ENCODE data around the gene SKI.

SKI gene

DNA sequence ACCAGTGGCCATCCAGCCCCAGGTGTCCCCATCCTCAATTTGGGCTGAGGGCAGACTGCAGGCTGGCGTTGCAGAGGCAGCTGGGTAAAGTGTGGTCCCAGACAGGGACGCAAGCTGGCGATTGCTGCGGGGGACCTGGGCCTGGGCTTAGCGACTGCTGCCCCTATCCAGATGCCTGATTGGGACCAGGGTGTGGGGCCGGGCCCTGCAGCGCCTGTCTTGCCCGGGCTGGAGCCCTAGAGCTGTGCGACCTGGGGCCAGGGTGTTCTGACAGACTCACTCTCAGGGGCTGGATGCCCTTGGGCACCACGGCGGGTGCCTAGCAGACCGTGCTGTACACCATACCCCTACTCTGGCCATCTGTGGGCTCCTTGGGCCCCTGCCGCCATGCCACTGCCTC lies 17.3 kb upstream of the SKI start:
- no peak for DNase-seq

DNA sequence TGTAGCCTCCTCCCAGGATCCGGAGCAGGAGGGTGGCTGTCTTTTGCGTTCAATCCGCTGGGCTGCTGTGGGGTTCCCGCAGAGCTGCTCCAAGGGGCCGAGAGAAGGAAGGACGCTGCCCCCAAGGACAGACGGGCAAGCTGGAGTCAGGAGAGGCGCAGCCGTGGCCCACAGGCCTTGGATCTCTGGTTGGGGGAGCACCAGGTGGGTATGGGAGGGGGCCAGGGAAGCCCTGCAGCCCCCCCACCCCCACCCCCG lies 15.9 kb upstream of the SKI start:
- no peak for DNase-seq

DNA sequence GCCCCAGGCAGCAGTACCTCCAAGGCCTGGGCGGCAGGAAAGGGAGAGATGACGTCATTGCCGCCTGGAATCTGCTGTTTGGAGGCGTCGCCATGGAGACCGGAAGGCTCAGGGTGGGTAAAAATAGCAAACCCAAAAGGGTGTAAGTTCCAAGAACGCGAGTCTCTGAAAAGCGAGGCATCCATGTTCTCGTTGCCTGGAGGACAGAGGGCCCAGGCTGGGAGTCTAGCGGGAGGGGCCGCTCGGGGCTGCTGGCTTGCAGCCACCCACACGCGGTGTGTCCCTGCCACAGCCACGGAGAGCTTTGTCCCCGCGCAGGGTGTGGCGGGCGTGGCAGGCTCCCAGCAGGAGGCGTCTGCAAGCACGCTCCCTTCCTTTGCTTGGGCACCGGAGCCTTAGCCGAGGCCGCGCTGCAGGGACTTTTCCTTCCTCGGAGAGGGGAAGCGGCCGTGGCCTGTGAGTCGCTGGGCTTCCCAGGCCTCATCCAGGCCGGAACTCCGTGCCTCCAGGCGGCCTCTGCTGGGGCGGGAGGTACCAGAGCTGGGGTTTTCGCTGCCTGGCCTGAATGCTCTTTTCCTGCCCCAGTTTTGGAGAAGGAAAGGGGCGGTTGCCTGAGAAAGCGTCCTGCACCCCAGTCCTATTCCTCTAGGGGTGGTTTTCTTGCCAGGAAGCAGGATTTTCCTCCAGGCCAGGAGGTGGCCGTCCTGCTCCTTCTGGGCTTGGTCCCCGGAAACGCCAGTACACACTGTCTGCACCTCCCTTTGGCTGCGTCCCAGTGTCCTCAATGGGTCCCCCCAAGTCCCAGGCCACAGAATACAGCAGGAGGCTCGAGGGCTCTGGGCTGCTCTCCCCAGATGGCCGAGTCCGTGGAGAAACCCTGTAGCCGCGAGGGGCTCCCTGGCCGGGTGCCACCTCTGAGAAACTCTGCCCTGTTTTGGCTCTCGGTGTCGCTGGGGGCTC lies 15.3 kb upstream of the SKI start:
- DNase-seq: peak; percentile 45

DNA sequence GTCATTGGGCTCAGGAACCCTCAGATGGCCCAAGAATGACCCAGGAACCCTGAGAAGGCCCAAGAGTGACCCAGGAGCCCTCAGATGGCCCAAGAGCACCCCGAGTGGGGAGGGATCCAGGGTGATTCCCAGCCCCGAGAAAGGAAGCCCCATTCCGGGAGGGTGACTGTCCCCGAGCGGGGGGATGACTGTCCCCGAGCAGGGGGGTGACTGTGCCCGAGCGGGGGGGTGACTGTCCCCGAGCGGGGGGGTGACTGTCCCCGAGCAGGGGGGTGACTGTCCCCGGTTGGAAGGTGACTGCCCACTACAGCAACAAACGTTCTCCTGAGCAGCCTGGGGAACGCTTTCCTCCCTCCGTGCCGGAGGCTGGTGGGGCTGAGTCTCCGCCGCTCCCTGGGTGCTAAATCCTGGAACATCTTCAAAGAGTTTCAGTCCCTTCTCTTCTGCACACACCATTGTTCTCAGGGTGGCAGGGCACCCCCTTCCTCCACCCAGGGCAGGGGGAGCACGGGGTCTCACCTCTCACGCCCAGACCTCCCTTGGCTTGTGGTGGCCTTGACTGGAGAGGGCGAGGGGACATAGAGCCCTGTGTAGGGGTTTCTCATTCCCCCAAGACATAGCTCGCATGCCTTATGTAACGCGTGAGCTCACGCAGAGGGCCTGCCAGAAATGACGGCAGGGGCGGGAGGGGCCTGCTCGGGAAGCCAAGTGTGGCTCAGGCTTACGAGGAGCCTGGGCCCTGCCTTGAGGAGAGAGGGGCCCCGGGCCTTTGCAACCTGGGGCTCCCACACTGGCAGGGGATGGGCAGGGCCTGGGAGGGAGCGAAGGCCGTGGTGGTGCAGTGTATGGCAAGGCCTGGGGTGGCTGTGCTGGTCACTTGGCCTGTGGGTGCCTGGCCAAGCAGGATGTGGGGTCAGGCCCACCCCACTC lies 14.3 kb upstream of the SKI start:
- no peak for DNase-seq

DNA sequence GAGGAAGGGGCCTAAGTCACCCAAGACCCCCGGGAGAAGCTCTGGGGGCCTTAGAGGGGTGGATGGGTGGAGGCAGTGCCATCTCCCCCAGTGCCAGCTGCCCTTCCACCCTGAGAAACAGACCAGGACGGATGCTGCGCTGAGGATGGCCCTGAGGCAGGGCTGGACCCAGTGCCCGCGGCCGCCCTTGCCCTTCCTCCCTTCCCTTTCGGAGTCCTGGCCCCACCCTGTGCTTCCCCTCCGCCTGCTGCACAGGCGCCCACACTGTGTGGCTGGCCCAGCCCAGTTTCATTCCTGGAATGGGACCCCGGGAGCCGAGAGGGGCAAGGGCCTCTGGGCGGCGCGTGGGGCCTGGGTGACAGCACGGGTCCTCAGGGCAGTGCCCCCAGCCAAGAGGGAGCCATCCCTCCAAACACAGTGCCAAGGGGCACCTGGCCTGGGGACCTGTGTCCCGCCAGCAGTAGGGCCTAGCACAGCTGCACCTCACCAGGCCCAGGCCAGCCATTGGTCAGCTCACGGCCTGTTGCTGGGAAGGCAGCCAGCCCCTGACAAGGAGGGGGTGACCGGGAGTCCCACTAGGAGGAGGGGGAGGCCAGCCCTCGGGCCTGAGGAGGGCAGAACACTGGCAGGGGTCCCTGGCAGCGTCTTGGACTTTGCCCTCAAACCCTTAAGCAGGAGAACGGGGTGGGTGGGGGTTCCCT lies 13.4 kb upstream of the SKI start:
- no peak for DNase-seq

DNA sequence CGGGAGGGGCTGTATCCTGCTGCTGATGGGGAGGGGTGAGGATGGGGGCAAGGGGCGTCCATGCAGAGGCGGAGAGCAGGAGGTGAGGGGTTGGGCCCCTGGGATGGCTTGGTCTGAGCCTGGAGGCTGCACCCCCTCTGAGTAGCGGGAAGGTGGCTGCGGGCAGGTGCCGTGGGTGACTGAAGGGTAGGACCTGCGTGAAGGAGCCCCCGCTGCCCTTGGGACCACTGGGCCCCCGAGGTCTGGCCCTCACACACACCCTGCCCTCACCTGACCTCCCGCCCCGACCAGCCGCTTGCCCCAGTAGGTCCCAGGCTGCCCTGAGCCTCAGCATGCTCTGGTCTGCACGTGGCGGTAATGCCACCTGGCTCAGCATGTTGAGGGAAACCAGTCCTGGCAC lies 12.8 kb upstream of the SKI start:
- DNase-seq: no peak

DNA sequence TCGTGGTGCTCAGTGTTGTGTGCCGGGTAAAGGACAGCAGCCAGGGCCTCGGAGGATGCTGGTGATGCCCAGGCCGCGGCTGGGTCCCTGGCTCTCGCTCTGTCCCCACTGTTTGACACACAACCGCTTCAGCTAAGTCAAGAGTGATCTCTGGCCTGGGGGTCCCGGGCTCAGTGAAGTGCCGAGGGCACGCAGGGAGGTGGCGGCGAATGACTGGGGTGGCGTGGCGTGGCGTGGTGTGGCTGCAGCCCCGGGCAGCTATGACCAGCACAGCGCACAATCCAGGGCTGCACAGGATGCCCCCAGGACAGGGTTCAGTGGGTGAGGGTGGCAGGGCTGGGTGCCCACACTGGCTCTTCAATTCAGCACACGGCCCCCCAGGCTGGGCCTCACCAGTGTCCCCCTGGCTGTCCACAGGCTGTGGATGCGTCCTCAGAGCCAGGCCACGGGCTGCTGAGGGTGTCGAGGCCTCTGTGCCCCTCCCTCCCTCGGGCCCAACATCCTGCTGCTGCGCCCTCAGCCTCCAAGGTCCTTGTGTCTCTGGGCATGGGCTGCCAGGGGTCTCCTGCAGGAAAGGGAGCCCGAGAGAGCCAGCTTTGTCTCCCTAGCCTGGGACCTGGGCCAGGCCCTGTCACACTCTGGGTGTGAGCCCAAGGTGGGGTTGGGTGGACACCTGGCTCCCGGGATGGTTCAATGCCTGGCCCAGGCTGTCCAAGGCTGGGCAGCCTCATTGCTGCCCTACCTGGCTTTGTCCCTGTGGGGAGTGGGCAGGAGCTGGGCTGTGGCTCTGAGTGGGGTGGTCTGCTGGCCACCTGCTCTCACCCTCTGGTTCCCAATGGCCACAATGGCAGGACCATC lies 12.0 kb upstream of the SKI start:
- no peak for DNase-seq

DNA sequence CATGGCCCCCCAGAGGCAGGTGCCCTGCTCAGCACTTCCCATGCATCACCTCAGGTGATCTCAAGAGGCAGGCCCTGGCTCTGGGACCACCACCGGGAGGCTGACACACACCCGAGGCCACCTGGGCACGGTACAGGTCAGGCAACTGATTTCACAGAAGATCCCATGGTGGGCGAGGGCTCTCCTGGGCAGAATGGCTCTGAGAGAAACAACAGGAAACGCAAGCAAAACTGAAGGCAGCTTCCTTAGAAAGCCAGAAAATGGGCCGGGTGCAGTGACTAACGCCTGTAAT lies 11.4 kb upstream of the SKI start:
- DNase-seq: no peak

DNA sequence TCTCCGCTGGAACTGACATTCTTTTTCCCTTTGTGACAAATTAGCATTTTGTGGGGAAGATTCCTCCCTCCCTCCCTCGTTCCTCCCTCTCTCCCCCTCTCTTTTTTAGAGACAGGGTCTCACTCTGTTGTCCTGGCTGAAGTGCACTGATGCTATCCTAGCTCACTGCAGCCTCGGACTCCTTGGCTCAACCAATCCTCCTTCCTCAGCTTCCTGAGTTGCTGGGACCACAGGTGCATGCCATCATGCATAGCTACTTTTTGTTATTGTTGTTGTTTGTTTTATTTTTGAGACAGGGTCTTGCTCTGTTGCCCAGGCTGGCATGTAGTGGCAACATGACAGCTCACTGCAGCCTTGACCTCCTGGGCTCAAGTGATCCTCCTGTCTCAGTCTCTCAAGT lies 6.8 kb upstream of the SKI start:
- DNase-seq: no peak

DNA sequence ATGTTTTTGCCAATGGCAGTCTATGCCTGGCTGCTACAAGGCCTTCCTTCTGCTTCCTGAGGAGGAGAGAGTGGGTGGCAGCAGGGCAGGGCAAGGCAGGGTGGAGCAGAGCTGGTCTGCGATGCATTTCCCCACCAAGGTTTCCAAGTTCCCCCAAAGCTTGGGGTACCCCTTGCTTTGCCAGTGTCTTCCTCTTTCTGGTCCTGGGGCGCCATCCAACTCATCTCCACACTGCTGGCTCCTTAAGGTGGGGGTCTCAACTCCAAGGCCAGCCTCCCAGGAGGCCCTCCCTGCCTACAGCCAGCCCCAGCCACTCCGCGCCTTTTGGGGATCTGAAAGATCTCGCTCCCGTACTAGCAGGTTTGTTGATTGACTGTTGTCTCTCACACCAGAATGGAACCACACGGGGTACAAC lies 3.9 kb upstream of the SKI start:
- no peak for DNase-seq

DNA sequence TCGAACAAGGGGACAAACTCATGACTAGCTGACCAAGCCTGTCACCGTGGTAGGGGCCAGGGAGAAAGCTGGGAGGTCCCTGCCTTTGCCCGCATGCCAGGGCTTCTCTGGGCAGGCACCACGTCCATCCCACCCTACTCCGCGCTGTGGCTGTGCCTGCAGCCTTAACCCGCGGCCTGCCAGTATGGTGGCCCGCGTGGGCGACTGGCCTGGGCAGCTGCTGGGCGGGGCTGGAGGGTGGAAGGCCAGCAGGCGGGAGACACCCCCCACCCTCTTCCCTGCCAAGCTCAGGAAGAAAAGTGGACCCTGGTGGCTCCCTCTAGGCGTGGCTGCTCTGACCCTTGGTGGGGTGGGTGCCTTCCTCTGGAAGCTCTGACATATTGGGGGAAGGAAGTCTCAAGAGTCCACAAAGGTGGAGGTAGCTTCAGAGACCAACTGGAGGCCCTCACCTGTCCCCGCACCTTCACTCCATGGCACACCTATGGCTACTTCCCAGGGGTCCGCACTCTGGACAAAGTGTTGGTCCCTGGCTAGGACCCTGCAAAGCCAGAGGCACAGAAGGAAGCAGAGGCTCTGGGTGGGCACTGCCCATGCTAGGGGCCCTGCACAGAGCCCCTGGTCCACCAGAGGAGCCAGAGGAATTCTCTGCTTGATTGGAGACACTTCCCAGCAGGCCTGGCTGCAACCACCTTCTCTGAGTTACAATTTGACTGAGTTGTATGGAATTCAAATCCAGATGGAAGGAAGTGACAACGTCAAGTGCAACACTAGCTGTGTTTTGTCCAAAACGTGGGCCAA lies 3.3 kb upstream of the SKI start:
- no peak for DNase-seq

DNA sequence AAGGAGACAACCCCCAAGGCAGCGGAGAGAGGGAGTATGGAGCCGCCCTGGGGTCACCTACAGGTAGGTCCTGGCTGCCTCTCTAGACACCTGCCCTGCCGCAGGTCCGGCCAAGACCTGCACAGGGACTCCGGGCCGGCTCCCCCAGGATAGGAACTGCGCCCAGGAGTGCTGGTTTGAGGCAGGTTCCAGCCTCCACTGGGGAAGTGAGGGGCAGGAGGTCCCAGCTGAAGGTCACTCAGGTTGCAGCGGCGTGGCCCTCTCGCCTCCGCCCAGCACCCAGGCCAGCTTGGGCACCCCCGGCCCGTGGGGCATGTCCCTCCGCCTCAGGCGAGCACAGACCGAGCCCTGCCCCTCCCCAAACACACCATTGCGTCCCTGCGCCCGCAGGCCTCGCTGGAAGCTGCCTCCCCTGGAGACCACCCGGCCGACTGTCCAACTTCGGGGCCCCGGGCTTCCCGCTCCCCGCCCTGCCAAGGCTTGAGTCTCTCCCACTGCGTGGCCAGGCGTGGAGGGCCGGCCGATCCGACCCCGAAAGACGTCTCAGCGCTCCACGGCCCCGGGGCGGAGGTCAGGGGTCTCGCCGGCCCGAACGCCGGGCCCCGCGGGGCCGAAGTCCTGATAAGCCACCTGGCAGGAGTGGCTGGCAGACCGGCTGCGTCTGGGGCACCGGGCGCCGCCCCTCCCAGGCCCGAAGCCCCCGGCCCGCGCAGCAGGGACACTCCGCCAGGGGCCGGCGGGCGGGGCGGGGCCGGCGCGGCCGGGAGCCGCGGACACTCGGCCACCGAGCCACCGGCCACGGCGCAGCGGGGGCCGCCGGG lies 1.4 kb upstream of the SKI start:
- no peak for DNase-seq

DNA sequence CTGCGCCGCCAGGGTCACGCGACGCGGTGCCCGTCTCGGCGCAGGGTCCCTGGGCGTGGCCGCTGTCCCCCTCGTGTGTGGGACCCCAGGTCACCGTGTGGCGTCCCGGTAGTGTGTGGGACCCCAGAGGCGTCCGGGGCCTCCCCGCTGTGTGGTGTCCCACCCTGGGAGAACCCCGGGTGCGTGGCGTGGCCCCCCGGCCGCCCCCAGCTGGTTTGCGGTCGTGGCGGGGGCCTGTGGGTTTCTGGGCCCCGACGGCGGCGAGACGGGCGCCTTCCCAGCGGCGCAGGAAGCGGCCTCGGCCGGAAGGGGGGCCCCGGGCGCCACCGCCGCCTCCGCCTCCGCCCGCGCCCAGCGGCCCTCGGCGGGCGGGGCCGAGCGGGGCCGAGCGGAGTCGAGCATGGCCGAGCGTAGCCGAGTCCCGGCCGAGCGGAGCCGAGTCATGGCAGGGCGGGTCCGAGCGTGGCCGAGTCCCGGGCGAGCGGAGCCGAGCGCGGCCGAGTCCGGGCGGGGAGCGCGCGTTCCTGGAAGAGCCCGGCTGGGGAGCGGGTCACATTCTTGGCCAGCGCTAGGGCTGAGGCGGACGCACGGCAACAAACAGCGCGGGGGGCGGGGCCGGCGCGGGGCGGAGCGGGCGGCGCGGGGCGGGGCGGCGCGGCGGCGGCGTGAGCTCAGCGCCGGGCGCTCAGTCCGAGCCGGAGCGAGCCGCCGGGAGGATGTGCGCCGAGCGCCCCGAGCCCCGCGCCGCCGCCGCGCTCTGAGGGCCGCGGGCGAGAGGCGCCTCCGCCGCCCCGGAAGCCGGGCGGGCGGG lies 568 bp upstream of the SKI start:
- DNase-seq: peak; percentile 92

DNA sequence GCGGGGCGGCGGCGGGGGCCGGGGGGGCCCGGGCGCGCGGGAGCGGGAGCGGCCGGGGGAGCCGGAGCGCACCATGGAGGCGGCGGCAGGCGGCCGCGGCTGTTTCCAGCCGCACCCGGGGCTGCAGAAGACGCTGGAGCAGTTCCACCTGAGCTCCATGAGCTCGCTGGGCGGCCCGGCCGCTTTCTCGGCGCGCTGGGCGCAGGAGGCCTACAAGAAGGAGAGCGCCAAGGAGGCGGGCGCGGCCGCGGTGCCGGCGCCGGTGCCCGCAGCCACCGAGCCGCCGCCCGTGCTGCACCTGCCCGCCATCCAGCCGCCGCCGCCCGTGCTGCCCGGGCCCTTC lies 546 bp downstream of the SKI start:
- DNase-seq: no peak

DNA sequence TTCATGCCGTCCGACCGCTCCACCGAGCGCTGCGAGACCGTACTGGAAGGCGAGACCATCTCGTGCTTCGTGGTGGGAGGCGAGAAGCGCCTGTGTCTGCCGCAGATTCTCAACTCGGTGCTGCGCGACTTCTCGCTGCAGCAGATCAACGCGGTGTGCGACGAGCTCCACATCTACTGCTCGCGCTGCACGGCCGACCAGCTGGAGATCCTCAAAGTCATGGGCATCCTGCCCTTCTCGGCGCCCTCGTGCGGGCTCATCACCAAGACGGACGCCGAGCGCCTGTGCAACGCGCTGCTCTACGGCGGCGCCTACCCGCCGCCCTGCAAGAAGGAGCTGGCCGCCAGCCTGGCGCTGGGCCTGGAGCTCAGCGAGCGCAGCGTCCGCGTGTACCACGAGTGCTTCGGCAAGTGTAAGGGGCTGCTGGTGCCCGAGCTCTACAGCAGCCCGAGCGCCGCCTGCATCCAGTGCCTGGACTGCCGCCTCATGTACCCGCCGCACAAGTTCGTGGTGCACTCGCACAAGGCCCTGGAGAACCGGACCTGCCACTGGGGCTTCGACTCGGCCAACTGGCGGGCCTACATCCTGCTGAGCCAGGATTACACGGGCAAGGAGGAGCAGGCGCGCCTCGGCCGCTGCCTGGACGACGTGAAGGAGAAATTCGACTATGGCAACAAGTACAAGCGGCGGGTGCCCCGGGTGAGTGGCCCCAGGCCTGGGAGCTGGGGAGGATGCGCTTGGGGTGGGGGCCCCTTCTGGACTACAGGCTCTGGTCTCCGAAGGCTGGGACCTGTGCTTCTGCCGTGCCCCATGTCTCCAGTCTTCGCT lies 1.1 kb downstream of the SKI start:
- DNase-seq: peak; percentile 37

DNA sequence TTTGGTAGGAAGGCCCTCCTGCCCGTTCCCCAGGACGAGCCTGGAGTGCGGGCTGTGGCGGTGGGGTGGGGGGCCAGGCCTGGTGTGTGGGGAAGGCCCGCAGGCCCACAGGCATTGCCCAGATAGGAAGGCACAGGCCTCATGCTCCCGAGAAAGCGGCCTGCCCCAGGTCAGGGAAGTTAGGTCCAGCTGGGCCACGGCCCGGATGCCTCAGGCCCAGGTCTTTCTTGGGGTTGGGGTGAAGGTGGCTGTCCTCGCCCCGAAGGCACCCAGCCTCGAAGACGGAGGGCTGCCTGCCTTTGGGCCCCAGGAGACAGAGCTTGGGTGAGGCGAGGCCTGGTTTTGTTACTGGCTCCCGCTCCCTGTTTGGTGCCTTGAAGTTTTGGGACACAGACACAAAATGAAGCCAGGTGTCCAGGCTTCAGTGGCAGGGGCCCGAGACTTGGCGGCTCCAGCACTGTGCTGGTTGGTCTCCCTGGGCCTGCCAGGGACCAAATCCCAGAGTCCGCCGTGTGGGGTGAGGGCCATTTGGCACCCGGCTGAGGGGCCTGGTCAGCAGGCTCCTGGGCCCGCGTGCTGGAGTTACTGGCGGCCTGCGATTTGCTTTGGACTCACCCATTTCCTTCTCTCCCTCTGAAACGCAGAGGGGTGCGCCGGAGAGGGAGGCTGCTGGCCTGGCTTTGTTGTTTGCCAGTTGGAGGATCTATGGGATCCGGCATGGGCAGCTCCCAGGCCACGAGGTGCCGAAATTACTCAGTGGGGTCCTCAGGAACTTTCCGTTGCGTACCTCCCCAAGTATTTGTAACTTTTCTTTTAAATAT lies 2.0 kb downstream of the SKI start:
- DNase-seq: no peak

DNA sequence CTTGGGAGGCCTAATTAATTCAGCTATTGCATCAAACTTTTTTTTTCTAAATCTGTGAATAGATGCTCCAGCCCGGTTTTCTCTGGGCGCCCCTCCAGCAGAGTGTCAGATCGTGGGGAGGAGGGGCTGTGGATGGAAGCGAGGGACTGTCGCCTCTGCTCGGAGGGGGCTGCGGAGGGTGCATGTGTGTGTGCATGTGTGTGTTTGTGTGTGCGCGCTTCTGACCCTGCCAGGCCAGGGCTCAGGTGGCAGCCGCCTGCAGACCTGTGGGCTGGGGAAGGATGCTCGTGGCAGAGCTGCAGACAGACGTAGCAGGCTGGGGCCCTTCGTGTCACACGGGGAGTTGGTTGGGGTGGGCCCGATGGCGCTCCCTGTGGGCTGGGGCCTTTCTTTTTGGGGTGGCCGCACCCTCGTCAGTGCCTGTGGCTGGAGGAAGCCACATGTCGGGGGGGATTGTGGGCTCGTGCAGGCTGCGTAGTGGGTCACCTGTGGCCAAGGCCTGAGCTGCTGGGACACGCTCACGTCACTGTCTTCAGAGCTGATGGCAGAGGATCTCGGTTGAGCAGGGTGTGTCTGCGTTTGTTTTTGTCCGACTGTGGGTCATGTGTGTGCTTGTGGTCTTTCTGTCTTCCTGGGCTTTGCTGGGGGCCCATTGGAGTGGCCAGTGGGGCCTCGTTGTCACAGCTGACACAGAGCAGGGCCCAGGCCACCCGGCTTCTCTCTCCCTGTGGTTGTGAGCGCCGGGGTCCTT lies 2.8 kb downstream of the SKI start:
- DNase-seq: peak; percentile 35
